Neural progenitor cell (in vitro differentiated cells): ENCODE data around the gene ZNF106. TPM values are rescaled to one million over a fixed set of nuclear protein-coding genes. Genes with fewer than 3 reads are reported as not detected.

Experiments used
- DNase-seq: peaks from one replicate; pipeline ENCODE4 v3.0.0-alpha.2; 2016; ENCODE audit warnings: low spot score
- H2AFZ ChIP-seq: fragments of 200-600 bp; sonication (generic); replicated peaks from 2 replicates; pipeline ENCODE4 v1.6.1; 2016; ENCODE audit warnings: antibody characterized with exemption
- H3F3A ChIP-seq: fragments of 200-600 bp; sonication (generic); 2 replicates; pipeline ENCODE4 v1.6.1; 2016; ENCODE audit warnings: antibody characterized with exemption, low read depth
- H3K27ac ChIP-seq: fragments of 200-600 bp; sonication (generic); 2 replicates; pipeline ENCODE4 v1.5.1; 2016; ENCODE audit warnings: mild to moderate bottlenecking
- H3K27me3 ChIP-seq: fragments of 200-600 bp; sonication (generic); 2 replicates; pipeline ENCODE4 v1.6.1; 2016; ENCODE audit warnings: mild to moderate bottlenecking, moderate library complexity
- H3K36me3 ChIP-seq: fragments of 200-600 bp; sonication (generic); 2 replicates; pipeline ENCODE4 v1.5.1; 2016
- H3K4me1 ChIP-seq: fragments of 200-600 bp; sonication (generic); 2 replicates; pipeline ENCODE4 v1.6.1; 2016; ENCODE audit warnings: mixed run types
- H3K4me2 ChIP-seq: fragments of 200-600 bp; sonication (generic); 2 replicates; pipeline ENCODE4 v1.6.1; 2016
- H3K4me3 ChIP-seq: fragments of 200-600 bp; sonication (generic); 2 replicates; pipeline ENCODE4 v1.5.1; 2016
- H3K79me2 ChIP-seq: fragments of 200-600 bp; sonication (generic); 2 replicates; pipeline ENCODE4 v1.6.1; 2016; ENCODE audit warnings: low read depth
- H3K9ac ChIP-seq: fragments of 200-600 bp; sonication (generic); 2 replicates; pipeline ENCODE4 v1.6.1; 2016
- H3K9me3 ChIP-seq: fragments of 200-600 bp; sonication (generic); 2 replicates; pipeline ENCODE4 v1.5.1; 2016; ENCODE audit warnings: low read depth
- H4K20me1 ChIP-seq: fragments of 200-600 bp; sonication (generic); 2 replicates; pipeline ENCODE4 v1.6.1; 2016; ENCODE audit warnings: low read depth
- H3K27ac Mint-ChIP-seq: 3 replicates; pipeline ENCODE4 v1.8.0; 2021; ENCODE audit warnings: mixed read lengths
- H3K27me3 Mint-ChIP-seq: 2 replicates; pipeline ENCODE4 v1.8.0; 2022; ENCODE audit warnings: low read depth, mild to moderate bottlenecking, inconsistent platforms, moderate library complexity, mixed read lengths; ENCODE audit not compliant: insufficient read depth
- H3K36me3 Mint-ChIP-seq: 3 replicates; pipeline ENCODE4 v1.8.0; 2021; ENCODE audit warnings: mixed read lengths
- H3K4me1 Mint-ChIP-seq: 3 replicates; pipeline ENCODE4 v1.8.0; 2021; ENCODE audit warnings: mixed read lengths
- H3K4me3 Mint-ChIP-seq: 3 replicates; pipeline ENCODE4 v1.8.0; 2021; ENCODE audit warnings: mild to moderate bottlenecking, moderate library complexity, mixed read lengths
- H3K9me3 Mint-ChIP-seq: 3 replicates; pipeline ENCODE4 v1.8.0; 2020; ENCODE audit warnings: mixed read lengths
- CTCF ChIP-seq: fragments of 200-600 bp; sonication (generic); IDR thresholded peaks from 2 replicates; pipeline ENCODE4 v1.5.1; 2017; ENCODE audit warnings: antibody characterized with exemption, mild to moderate bottlenecking
- EZH2 ChIP-seq: fragments of 200-600 bp; sonication (generic); IDR thresholded peaks from 2 replicates; pipeline ENCODE4 v1.6.1; 2017; ENCODE audit warnings: antibody characterized with exemption, mild to moderate bottlenecking, moderate library complexity
- EZH2phosphoT487 ChIP-seq: fragments of 200-600 bp; sonication (generic); IDR thresholded peaks from 2 replicates; pipeline ENCODE4 v1.6.1; 2017; ENCODE audit warnings: antibody characterized with exemption
- total RNA-seq: library from RNA; depleted of rRNA; stranded (reverse); fragments of >200 nt; gene quantifications from 2 replicates; pipeline ENCODE4 v1.2.3, GENCODE V29; 2015; ENCODE audit warnings: low replicate concordance

ZNF106 gene
- total RNA-seq, 1 donor from 2014 or later = 72.2 TPM

- H3K27ac ChIP-seq = no peak overlapping the region
- peaks cover 5% of the 10 kb centered on the region for H4K20me1 ChIP-seq
- H3K9ac ChIP-seq = no peak overlapping the region
- H3K79me2 ChIP-seq = peaks cover 36% of the 10 kb centered on the region
- no peak overlapping the region for H3K4me3 ChIP-seq
- Mint-ChIP-seq H3K27ac (no peak overlapping the region), H3K36me3 (peaks cover 31% of the 10 kb centered on the region), H3K9me3 (no peaks in the 10 kb centered on the region), H3K4me3 (no peak overlapping the region), H3K4me1 (peaks cover 16% of the 10 kb centered on the region), H3K27me3 (no peaks in the 10 kb centered on the region)
- DNase-seq = no peak
- H3F3A ChIP-seq = peaks cover 21% of the 10 kb centered on the region
- H3K4me1 ChIP-seq = peaks cover 33% of the 10 kb centered on the region
- no peak overlapping the region for H3K4me2 ChIP-seq
- H3K9me3 ChIP-seq = no peaks in the 10 kb centered on the region
- TF ChIP-seq CTCF (no peak), EZH2 (no peak), EZH2phosphoT487 (no peak)
- H3K27me3 ChIP-seq = no peaks in the 10 kb centered on the region
- H3K36me3 ChIP-seq = peaks cover 4% of the 10 kb centered on the region
- no peak overlapping the region for H2AFZ ChIP-seq
Measured at GRCh38 chr15:42453826-42454225, 37.1 kb downstream of the ZNF106 start.

- no peak for DNase-seq
- no peaks in the 10 kb centered on the region for H3K27me3 Mint-ChIP-seq
- no peaks in the 10 kb centered on the region for H3K4me1 Mint-ChIP-seq
- Histone ChIP-seq H3K4me2 (no peak overlapping the region), H3K27me3 (no peaks in the 10 kb centered on the region), H3K4me3 (no peak overlapping the region), H3K79me2 (peaks cover 14% of the 10 kb centered on the region), H4K20me1 (peaks cover 9% of the 10 kb centered on the region), H3F3A (no peaks in the 10 kb centered on the region), H3K9ac (no peak overlapping the region), H3K27ac (no peak overlapping the region), H3K9me3 (no peaks in the 10 kb centered on the region), H3K36me3 (peaks cover 4% of the 10 kb centered on the region), H3K4me1 (peaks cover 5% of the 10 kb centered on the region), H2AFZ (no peak overlapping the region)
- no peak for TF ChIP-seq CTCF
- no peak for TF ChIP-seq EZH2
- no peak for TF ChIP-seq EZH2phosphoT487
- no peaks in the 10 kb centered on the region for H3K9me3 Mint-ChIP-seq
- peaks cover 46% of the 10 kb centered on the region for H3K36me3 Mint-ChIP-seq
- no peak overlapping the region for H3K4me3 Mint-ChIP-seq
- H3K27ac Mint-ChIP-seq = no peak overlapping the region
Measured at GRCh38 chr15:42450425-42450790, 40.5 kb downstream of the ZNF106 start.

- no peak overlapping the region for H3K4me3 ChIP-seq
- H3K4me1 ChIP-seq = peaks cover under 1% of the 10 kb centered on the region
- H3F3A ChIP-seq = no peaks in the 10 kb centered on the region
- H3K27me3 ChIP-seq = no peaks in the 10 kb centered on the region
- H2AFZ ChIP-seq = no peak overlapping the region
- no peak for DNase-seq
- Mint-ChIP-seq H3K4me1 (no peaks in the 10 kb centered on the region), H3K27me3 (no peaks in the 10 kb centered on the region), H3K9me3 (no peaks in the 10 kb centered on the region), H3K4me3 (no peak overlapping the region), H3K36me3 (peaks cover 46% of the 10 kb centered on the region), H3K27ac (no peak overlapping the region)
- H3K36me3 ChIP-seq = peaks cover 4% of the 10 kb centered on the region
- H3K4me2 ChIP-seq = no peak overlapping the region
- peaks cover 9% of the 10 kb centered on the region for H4K20me1 ChIP-seq
- no peak for TF ChIP-seq CTCF
- TF ChIP-seq EZH2phosphoT487 = no peak
- TF ChIP-seq EZH2 = no peak
- H3K27ac ChIP-seq = no peak overlapping the region
- H3K9me3 ChIP-seq = no peaks in the 10 kb centered on the region
- H3K9ac ChIP-seq = no peak overlapping the region
- peaks cover 9% of the 10 kb centered on the region for H3K79me2 ChIP-seq
Measured at GRCh38 chr15:42449770-42450424, 41.0 kb downstream of the ZNF106 start.
